Chondrocyte (in vitro differentiated cells): Measurements from ENCODE around the gene CAPN5. TPM values are rescaled to one million over a fixed set of nuclear protein-coding genes. Genes with fewer than 3 reads are reported as not detected.
A peak's percentile ranks its signal among the peaks of the same experiment; 100 is the strongest.

ENCODE experiments used
- DNase-seq: peaks from one replicate; pipeline ENCODE4 v3.0.0; 2021; ENCODE audit warnings: mixed read lengths, low spot score
- H3K27ac Mint-ChIP-seq: one replicate; pipeline ENCODE4 v1.8.0; 2021; ENCODE audit warnings: mild to moderate bottlenecking, moderate library complexity, mixed read lengths; ENCODE audit not compliant: unreplicated experiment
- H3K27me3 Mint-ChIP-seq: 2 replicates; pipeline ENCODE4 v1.8.0; 2021; ENCODE audit warnings: low read depth, mixed read lengths
- H3K36me3 Mint-ChIP-seq: 2 replicates; pipeline ENCODE4 v1.8.0; 2021; ENCODE audit warnings: low read depth, mixed read lengths
- H3K4me1 Mint-ChIP-seq: 2 replicates; pipeline ENCODE4 v1.8.0; 2021; ENCODE audit warnings: low read depth, mild to moderate bottlenecking, mixed read lengths
- H3K4me3 Mint-ChIP-seq: one replicate; pipeline ENCODE4 v1.8.0; 2021; ENCODE audit warnings: mild to moderate bottlenecking, moderate library complexity, mixed read lengths; ENCODE audit not compliant: unreplicated experiment
- H3K9me3 Mint-ChIP-seq: 2 replicates; pipeline ENCODE4 v1.8.0; 2021; ENCODE audit warnings: low read depth, mixed read lengths
- CTCF ChIP-seq: fragments of 200-600 bp; sonication (generic); IDR thresholded peaks from 2 replicates; pipeline ENCODE4 v1.5.0; 2021; ENCODE audit warnings: antibody characterized with exemption, mild to moderate bottlenecking, moderate library complexity
- total RNA-seq: library from RNA; stranded (reverse); gene quantifications from 3 replicates; pipeline ENCODE4 v1.2.1, GENCODE V29; 2021

CAPN5 gene
- total RNA-seq, 1 donor from 2014 or later: 11.9 TPM

- Mint-ChIP-seq H3K4me3 (peak within 1 kb of the TSS; percentile 67), H3K36me3 (peaks cover 6% of the 10 kb centered on the region), H3K27me3 (peaks cover 4% of the 10 kb centered on the region), H3K27ac (no peak within 1 kb of the TSS), H3K9me3 (peaks cover under 1% of the 10 kb centered on the region), H3K4me1 (peaks cover 10% of the 10 kb centered on the region)
- no peak for TF ChIP-seq CTCF
- DNase-seq: peak; percentile 79
Observed at GRCh38 chr11:77127920-77128691, 61.3 kb downstream of the CAPN5 start, which contains the start of gene MYO7A. TSS of gene MYO7A (plus strand) at chr11:77128246. CDS start at chr11:77130635, 2,389 bp downstream.

GRCh38 chr11:77129069-77129841 lies 62.5 kb downstream of the CAPN5 start:
- TF ChIP-seq CTCF: no peak
- Mint-ChIP-seq H3K36me3 (peaks cover 5% of the 10 kb centered on the region), H3K27ac (no peak overlapping the region), H3K9me3 (peaks cover 7% of the 10 kb centered on the region), H3K27me3 (peaks cover 4% of the 10 kb centered on the region), H3K4me3 (no peak overlapping the region), H3K4me1 (peaks cover 10% of the 10 kb centered on the region)
- no peak for DNase-seq

GRCh38 chr11:77129842-77130756 lies 63.3 kb downstream of the CAPN5 start:
- H3K27ac Mint-ChIP-seq: no peak overlapping the region
- no peak overlapping the region for H3K4me3 Mint-ChIP-seq
- H3K9me3 Mint-ChIP-seq: peaks cover 7% of the 10 kb centered on the region
- peaks cover 10% of the 10 kb centered on the region for H3K4me1 Mint-ChIP-seq
- H3K27me3 Mint-ChIP-seq: peaks cover 4% of the 10 kb centered on the region
- no peak for TF ChIP-seq CTCF
- no peak for DNase-seq
- peaks cover 4% of the 10 kb centered on the region for H3K36me3 Mint-ChIP-seq

- Mint-ChIP-seq H3K27ac (no peak overlapping the region), H3K4me1 (peaks cover 11% of the 10 kb centered on the region), H3K9me3 (peaks cover 7% of the 10 kb centered on the region), H3K4me3 (no peak overlapping the region), H3K27me3 (peaks cover 4% of the 10 kb centered on the region), H3K36me3 (peaks cover 4% of the 10 kb centered on the region)
- TF ChIP-seq CTCF: no peak
- DNase-seq: no peak
Observed at GRCh38 chr11:77130763-77131513, 64.2 kb downstream of the CAPN5 start.
